ENCODE data around the gene FAM200C. TPM values are rescaled to one million over a fixed set of nuclear protein-coding genes. Genes with fewer than 3 reads are reported as not detected.

The FAM200C gene
- total RNA-seq, 1 donor from 2014 or later: 3.2 TPM

DNA sequence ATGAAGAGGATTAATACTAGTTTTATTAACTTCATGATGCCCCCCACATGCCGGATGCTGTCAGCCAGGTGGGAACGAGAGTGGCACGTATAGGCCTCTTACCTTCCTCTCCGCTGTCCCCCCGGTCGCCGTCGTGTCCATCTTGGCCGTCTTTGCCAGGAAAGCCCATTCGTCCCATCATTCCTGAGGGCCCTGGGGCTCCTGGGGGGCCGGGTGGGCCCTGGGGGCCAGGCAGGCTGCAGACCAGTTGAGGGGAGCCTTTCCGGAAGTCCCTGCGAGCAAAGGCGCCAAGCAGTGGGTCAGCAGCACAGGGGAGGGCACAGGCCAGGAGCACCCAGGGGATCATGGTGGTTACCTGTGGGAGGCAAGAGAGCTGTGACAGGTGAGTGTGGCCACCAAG, 45.2 kb downstream of the FAM200C start:
- no peak overlapping the region for H3K27ac Mint-ChIP-seq (ENCODE audit: unreplicated experiment)
- H3K9me3 Mint-ChIP-seq (ENCODE audit: unreplicated experiment): no peaks in the 10 kb centered on the region
- peaks cover 8% of the 10 kb centered on the region for H3K27me3 Mint-ChIP-seq (ENCODE audit: unreplicated experiment)
- no peak for DNase-seq (ENCODE audit: low spot score)
- no peaks in the 10 kb centered on the region for H3K36me3 Mint-ChIP-seq (ENCODE audit: low read depth, unreplicated experiment)
- H3K4me3 Mint-ChIP-seq (ENCODE audit: unreplicated experiment): no peak overlapping the region
- H3K4me1 Mint-ChIP-seq (ENCODE audit: unreplicated experiment): no peaks in the 10 kb centered on the region
- TF ChIP-seq, protein P1, sequence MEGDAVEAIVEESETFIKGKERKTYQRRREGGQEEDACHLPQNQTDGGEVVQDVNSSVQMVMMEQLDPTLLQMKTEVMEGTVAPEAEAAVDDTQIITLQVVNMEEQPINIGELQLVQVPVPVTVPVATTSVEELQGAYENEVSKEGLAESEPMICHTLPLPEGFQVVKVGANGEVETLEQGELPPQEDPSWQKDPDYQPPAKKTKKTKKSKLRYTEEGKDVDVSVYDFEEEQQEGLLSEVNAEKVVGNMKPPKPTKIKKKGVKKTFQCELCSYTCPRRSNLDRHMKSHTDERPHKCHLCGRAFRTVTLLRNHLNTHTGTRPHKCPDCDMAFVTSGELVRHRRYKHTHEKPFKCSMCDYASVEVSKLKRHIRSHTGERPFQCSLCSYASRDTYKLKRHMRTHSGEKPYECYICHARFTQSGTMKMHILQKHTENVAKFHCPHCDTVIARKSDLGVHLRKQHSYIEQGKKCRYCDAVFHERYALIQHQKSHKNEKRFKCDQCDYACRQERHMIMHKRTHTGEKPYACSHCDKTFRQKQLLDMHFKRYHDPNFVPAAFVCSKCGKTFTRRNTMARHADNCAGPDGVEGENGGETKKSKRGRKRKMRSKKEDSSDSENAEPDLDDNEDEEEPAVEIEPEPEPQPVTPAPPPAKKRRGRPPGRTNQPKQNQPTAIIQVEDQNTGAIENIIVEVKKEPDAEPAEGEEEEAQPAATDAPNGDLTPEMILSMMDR (IDR thresholded peaks at IDR 0.05; ENCODE audit: unreplicated experiment): no peak

DNA sequence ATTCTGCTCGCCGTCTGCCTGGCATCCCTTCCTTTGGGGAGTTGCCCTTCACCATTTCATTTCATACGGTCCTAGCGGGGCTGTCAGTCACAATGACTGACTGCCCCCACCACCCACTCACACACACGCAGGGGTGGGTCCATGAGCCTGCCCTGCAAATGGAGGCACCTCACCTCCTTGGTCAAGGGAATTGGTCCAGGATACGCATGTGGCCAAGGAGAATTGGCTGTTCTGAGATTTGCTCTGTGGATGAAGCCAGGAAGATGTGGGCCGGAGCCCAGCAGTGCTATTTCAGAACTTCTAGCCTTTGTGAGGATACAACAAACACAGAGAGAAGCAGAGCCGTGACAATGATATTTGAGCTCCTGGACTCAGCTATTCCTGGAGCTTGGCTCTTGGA, 46.5 kb downstream of the FAM200C start:
- Mint-ChIP-seq H3K9me3 (ENCODE audit: unreplicated experiment) (no peaks in the 10 kb centered on the region), H3K4me3 (ENCODE audit: unreplicated experiment) (no peak overlapping the region), H3K36me3 (ENCODE audit: low read depth, unreplicated experiment) (no peaks in the 10 kb centered on the region), H3K27ac (ENCODE audit: unreplicated experiment) (peak overlapping the region; percentile 5), H3K4me1 (ENCODE audit: unreplicated experiment) (peaks cover 1% of the 10 kb centered on the region), H3K27me3 (ENCODE audit: unreplicated experiment) (peaks cover 10% of the 10 kb centered on the region)
- TF ChIP-seq, protein P1 (IDR thresholded peaks at IDR 0.05; ENCODE audit: unreplicated experiment): no peak
- DNase-seq (ENCODE audit: low spot score): no peak

DNA sequence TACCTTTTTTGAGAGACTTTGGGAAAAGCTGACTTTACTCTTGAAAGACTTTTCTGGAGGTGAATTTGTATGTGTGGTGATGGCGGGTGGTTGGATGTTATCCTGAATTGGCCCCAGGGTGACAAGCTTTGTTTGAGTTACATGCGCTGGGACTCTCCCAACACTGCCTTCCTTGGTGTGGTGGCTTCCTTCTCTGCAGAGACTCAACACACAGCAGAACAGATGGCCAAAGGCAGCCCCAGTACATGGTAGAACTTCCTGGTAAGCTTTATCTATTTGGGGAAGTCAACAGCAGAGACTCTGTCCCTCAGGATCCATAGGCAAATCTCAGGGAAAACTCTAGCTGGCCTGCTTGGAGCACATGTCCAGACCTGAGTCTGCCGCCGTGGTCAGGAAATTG, 47.5 kb downstream of the FAM200C start:
- H3K9me3 Mint-ChIP-seq (ENCODE audit: unreplicated experiment): no peaks in the 10 kb centered on the region
- no peak overlapping the region for H3K4me3 Mint-ChIP-seq (ENCODE audit: unreplicated experiment)
- TF ChIP-seq, protein P1 (IDR thresholded peaks at IDR 0.05; ENCODE audit: unreplicated experiment): no peak
- no peak overlapping the region for H3K27ac Mint-ChIP-seq (ENCODE audit: unreplicated experiment)
- peaks cover 4% of the 10 kb centered on the region for H3K4me1 Mint-ChIP-seq (ENCODE audit: unreplicated experiment)
- no peak for DNase-seq (ENCODE audit: low spot score)
- H3K36me3 Mint-ChIP-seq (ENCODE audit: low read depth, unreplicated experiment): no peaks in the 10 kb centered on the region
- H3K27me3 Mint-ChIP-seq (ENCODE audit: unreplicated experiment): peaks cover 8% of the 10 kb centered on the region

DNA sequence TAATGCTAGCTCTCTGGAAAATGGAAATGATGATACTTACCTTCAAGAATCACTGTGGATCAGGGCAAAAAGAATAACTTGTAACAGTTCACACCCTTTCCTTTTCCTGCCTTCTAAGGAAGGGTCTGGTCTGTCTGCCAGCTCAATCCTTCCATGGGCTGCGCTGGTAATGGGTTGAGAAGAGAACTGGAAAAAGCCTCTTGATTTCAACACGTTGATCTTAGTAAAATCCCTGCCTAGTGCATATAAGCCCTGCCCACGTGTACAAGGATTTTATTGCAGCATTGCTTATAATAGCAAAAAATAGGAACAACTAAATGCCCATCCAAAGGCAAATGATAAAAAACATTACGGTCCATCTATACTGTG, 49.9 kb downstream of the FAM200C start:
- no peak overlapping the region for H3K4me3 Mint-ChIP-seq (ENCODE audit: unreplicated experiment)
- peaks cover 4% of the 10 kb centered on the region for H3K4me1 Mint-ChIP-seq (ENCODE audit: unreplicated experiment)
- H3K27ac Mint-ChIP-seq (ENCODE audit: unreplicated experiment): no peak overlapping the region
- no peak for DNase-seq (ENCODE audit: low spot score)
- H3K27me3 Mint-ChIP-seq (ENCODE audit: unreplicated experiment): peaks cover 2% of the 10 kb centered on the region
- no peaks in the 10 kb centered on the region for H3K36me3 Mint-ChIP-seq (ENCODE audit: low read depth, unreplicated experiment)
- TF ChIP-seq, protein P1 (IDR thresholded peaks at IDR 0.05; ENCODE audit: unreplicated experiment): no peak
- no peaks in the 10 kb centered on the region for H3K9me3 Mint-ChIP-seq (ENCODE audit: unreplicated experiment)

DNA sequence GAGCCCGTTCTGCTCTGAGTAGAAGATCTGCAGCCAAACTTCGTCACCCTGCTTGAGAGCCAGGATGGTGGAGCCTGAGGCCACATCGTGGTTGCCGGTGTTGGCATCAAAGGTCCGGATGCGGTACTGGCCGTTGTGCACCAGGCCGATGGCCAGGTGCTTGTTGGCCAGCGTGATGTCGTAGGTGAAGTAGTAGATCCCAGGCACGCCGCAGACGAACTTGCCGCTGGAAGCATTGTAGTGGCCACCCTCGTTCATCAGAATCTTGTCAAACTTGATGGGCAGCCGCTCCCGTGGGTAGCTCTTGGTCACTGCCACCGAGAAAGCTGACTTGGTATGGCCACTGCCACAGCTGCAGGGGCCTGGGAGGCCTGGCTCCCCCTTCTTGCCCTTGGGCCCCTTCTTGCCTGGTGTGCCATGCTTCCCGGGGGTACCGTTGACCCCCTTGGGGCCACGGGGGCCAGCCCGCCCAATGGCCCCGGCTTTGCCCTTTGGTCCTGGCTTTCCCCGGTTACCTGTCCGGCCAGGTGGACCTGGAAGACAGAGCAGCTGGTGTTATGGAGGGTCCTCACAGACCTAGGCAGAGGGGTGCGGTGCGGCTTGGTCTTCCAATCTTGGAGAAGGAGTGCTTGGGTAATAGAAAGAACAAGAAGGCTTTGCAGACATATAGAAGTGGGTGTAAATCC, 50.5 kb downstream of the FAM200C start:
- TF ChIP-seq, protein P1 (IDR thresholded peaks at IDR 0.05; ENCODE audit: unreplicated experiment): no peak
- Mint-ChIP-seq H3K9me3 (ENCODE audit: unreplicated experiment) (no peaks in the 10 kb centered on the region), H3K27ac (ENCODE audit: unreplicated experiment) (no peak overlapping the region), H3K4me1 (ENCODE audit: unreplicated experiment) (peaks cover 4% of the 10 kb centered on the region), H3K36me3 (ENCODE audit: low read depth, unreplicated experiment) (no peaks in the 10 kb centered on the region), H3K27me3 (ENCODE audit: unreplicated experiment) (peaks cover 2% of the 10 kb centered on the region), H3K4me3 (ENCODE audit: unreplicated experiment) (no peak overlapping the region)
- no peak for DNase-seq (ENCODE audit: low spot score)
